Panc1 (cell line): Measurements from ENCODE around the gene HTR1D. TPM values are rescaled to one million over a fixed set of nuclear protein-coding genes. Genes with fewer than 3 reads are reported as not detected.
A peak's percentile ranks its signal among the peaks of the same experiment; 100 is the strongest.

Experiments used
- ATAC-seq: fragments of 200-7000 bp; cut with Tn5 transposase; 2 replicates; pipeline ENCODE4 v1.9.1; 2020; ENCODE audit warnings: mild to moderate bottlenecking, moderate library complexity
- BruUV-seq: library from RNA; stranded (reverse); fragments of 400-500 nt; replicated peaks from 2 replicates; lab custom pipeline; 2021; lab: Mats Ljungman, UMichigan
- CTCF ChIA-PET: fragments of 300-600 bp; sonication (Branson Sonifier 250); formaldehyde crosslinking; loops from one replicate; lab custom pipeline; 2022; ENCODE audit warnings: antibody characterized with exemption; lab: Charles Lee
- POLR2A ChIA-PET: fragments of 300-600 bp; sonication (Branson Sonifier 250); formaldehyde crosslinking; loops from one replicate; lab custom pipeline; 2022; ENCODE audit warnings: antibody characterized with exemption; lab: Charles Lee
- DNase-seq: peaks from one replicate; pipeline ENCODE4 v3.0.0-alpha.2; 2010; ENCODE audit warnings: low read depth, low spot score
- H3K27ac ChIP-seq: 2 replicates; pipeline ENCODE4 v1.5.1; 2011; ENCODE audit warnings: mild to moderate bottlenecking, low read length, inconsistent platforms
- H3K27me3 ChIP-seq: fragments of 200-500 bp; sonication (Bioruptor generic); 2 replicates; pipeline ENCODE4 v1.6.0; 2014; ENCODE audit warnings: low read length, inconsistent platforms; ENCODE audit not compliant: control insufficient read depth, insufficient read depth
- H3K36me3 ChIP-seq: fragments of 200-500 bp; sonication (Bioruptor generic); 2 replicates; pipeline ENCODE4 v1.5.1; 2014; ENCODE audit warnings: inconsistent platforms, mild to moderate bottlenecking, low read length, moderate library complexity; ENCODE audit not compliant: control insufficient read depth, insufficient read depth
- H3K4me1 ChIP-seq: 2 replicates; pipeline ENCODE4 v1.5.1; 2011; ENCODE audit warnings: inconsistent platforms, mild to moderate bottlenecking, low read length, moderate library complexity; ENCODE audit not compliant: control insufficient read depth, insufficient read depth
- H3K4me3 ChIP-seq, 2 experiments: 2 replicates each; pipeline ENCODE4 v1.5.1; 2011 to 2012; ENCODE audit warnings: low read depth in 2 of 2, low read length in 2 of 2, mild to moderate bottlenecking in 2 of 2, inconsistent platforms in 1 of 2, moderate library complexity in 1 of 2
- H3K9me3 ChIP-seq: fragments of 200-500 bp; sonication (Bioruptor generic); 2 replicates; pipeline ENCODE4 v1.5.1; 2014; ENCODE audit warnings: low read depth, mild to moderate bottlenecking, inconsistent platforms, low read length, moderate library complexity; ENCODE audit not compliant: control insufficient read depth, insufficient read depth
- CTCF ChIP-seq: fragments of 450-650 bp; IDR thresholded peaks from 2 replicates; pipeline ENCODE4 v1.5.1; 2017; ENCODE audit warnings: mild to moderate bottlenecking
- POLR2AphosphoS5 ChIP-seq: IDR thresholded peaks from 2 replicates; pipeline ENCODE4 v1.6.1; 2012; ENCODE audit warnings: mild to moderate bottlenecking, low read depth, low read length, moderate library complexity
- REST ChIP-seq, 2 experiments: IDR thresholded peaks; 2 replicates each; pipeline ENCODE4 v1.6.1; 2011 to 2012; ENCODE audit warnings: low read depth in 2 of 2, control low read depth in 1 of 2, low read length in 1 of 2, mild to moderate bottlenecking in 1 of 2, moderate library complexity in 1 of 2; ENCODE audit not compliant: insufficient read depth in 1 of 2
- SIN3A ChIP-seq: IDR thresholded peaks from 2 replicates; pipeline ENCODE4 v1.6.1; 2012; ENCODE audit warnings: low read depth, mild to moderate bottlenecking, low read length, moderate library complexity, borderline replicate concordance; ENCODE audit not compliant: insufficient read depth
- TCF7L2 ChIP-seq: IDR thresholded peaks from 2 replicates; pipeline ENCODE4 v1.6.1; 2011; ENCODE audit warnings: mild to moderate bottlenecking, low read depth, low read length, inconsistent platforms
- in situ Hi-C: cut with HindIII; loops from 2 replicates; pipeline ENCODE4 v1.10.0; 2016; ENCODE audit warnings: low sequenced_read_pairs, low pct_unique_long_range_greater_than_20kb
- intact Hi-C: fragments of 100-400 bp; cut with micrococcal nuclease; formaldehyde crosslinking; loops from one replicate; pipeline ENCODE4 v1.10.0; 2022; ENCODE audit not compliant: unreplicated experiment
- total RNA-seq: library from RNA; stranded (reverse); gene quantifications from one replicate; pipeline ENCODE4 v1.2.1, GENCODE V29; 2021; ENCODE audit not compliant: unreplicated experiment

Gene HTR1D
- total RNA-seq, 1 experiment from 2014 or later: 3.5 TPM

GRCh38 chr1:23168079-23168444 lies 49.2 kb downstream of the HTR1D start:
- H3K27me3 ChIP-seq: no peaks in the 10 kb centered on the region
- H3K4me3 ChIP-seq: peak overlapping the region; percentile 74 to 96
- BruUV-seq: no TSS peak
- ChIA-PET CTCF (interaction anchor here (1.0 kb wide), 1 partner anchor 236 kb away, joined by 3 read pairs; no protein-coding TSS in a partner anchor), POLR2A (no interaction called here)
- ATAC-seq (peak; percentile 48), DNase-seq (no peak)
- peak overlapping the region; percentile 75 for H3K27ac ChIP-seq
- no peaks in the 10 kb centered on the region for H3K9me3 ChIP-seq
- TF ChIP-seq TCF7L2 (no peak), REST (IDR thresholded peaks at IDR 0.05; ENCODE audit: insufficient read depth in 1 of 2, low read depth in 2 of 2, low read length in 1 of 2) (no peak), CTCF (no peak), POLR2AphosphoS5 (no peak), SIN3A (no peak)
- in situ Hi-C loops (no loop called here), intact Hi-C loops (loop anchor here (2.0 kb wide), 1 partner anchor 61 kb away; no protein-coding TSS in a partner anchor)
- H3K36me3 ChIP-seq: no peaks in the 10 kb centered on the region
- H3K4me1 ChIP-seq: peaks cover 23% of the 10 kb centered on the region; the same call in 1 of the 2 replicates

GRCh38 chr1:23167353-23168078 lies 49.8 kb downstream of the HTR1D start:
- POLR2A ChIA-PET: no interaction called here
- TF ChIP-seq CTCF (no peak), REST (IDR thresholded peaks at IDR 0.05; ENCODE audit: insufficient read depth in 1 of 2, low read depth in 2 of 2, low read length in 1 of 2) (no peak), TCF7L2 (no peak), SIN3A (no peak; the same call in 1 of the 2 replicates), POLR2AphosphoS5 (no peak)
- DNase-seq (no peak), ATAC-seq (peak; percentile 66)
- in situ Hi-C loops (no loop called here), intact Hi-C loops (loop anchor here (2.0 kb wide), 1 partner anchor 61 kb away; no protein-coding TSS in a partner anchor)
- no TSS peak for BruUV-seq
- CTCF ChIA-PET: no interaction called here
- no peaks in the 10 kb centered on the region for H3K9me3 ChIP-seq
- H3K27me3 ChIP-seq: no peaks in the 10 kb centered on the region
- peak overlapping the region; percentile 74 to 96 for H3K4me3 ChIP-seq
- peaks cover 23% of the 10 kb centered on the region; the same call in 1 of the 2 replicates for H3K4me1 ChIP-seq
- peak overlapping the region; percentile 77 for H3K27ac ChIP-seq
- no peaks in the 10 kb centered on the region for H3K36me3 ChIP-seq
